WTC11 (cell line): ENCODE measurements around the gene DGCR2.

ENCODE experiments used
- EMX1 ChIP-seq: fragments of 250-450 bp; sonication (Bioruptor Pico); IDR thresholded peaks from 2 replicates; pipeline ENCODE4 v1.8.0; 2021; ENCODE audit warnings: mild to moderate bottlenecking
- ETV6 ChIP-seq: sonication (generic); formaldehyde crosslinking; IDR thresholded peaks from 2 replicates; pipeline ENCODE4 v1.8.1; 2022; ENCODE audit warnings: mild to moderate bottlenecking, missing genetic modification reagents
- SMAD4 ChIP-seq: sonication (generic); formaldehyde crosslinking; IDR thresholded peaks from 2 replicates; pipeline ENCODE4 v1.8.0; 2022; ENCODE audit warnings: mild to moderate bottlenecking, missing genetic modification reagents
- USF2 ChIP-seq: sonication (generic); formaldehyde crosslinking; IDR thresholded peaks from 2 replicates; pipeline ENCODE4 v1.8.1; 2023; ENCODE audit warnings: mild to moderate bottlenecking, missing genetic modification reagents, moderate library complexity
- TF ChIP-seq, protein P1 (sequence below): fragments of 200-600 bp; IDR thresholded peaks from 2 replicates; pipeline ENCODE4 v1.8.0; 2022; ENCODE audit warnings: antibody characterized with exemption
- TF ChIP-seq, protein P2 (sequence below): sonication (generic); formaldehyde crosslinking; IDR thresholded peaks from 2 replicates; pipeline ENCODE4 v1.8.0; 2022; ENCODE audit warnings: mild to moderate bottlenecking, missing genetic modification reagents
- TF ChIP-seq, protein P3 (sequence below): sonication (generic); formaldehyde crosslinking; IDR thresholded peaks from 2 replicates; pipeline ENCODE4 v1.8.1; 2022; ENCODE audit warnings: mild to moderate bottlenecking, moderate library complexity, missing genetic modification reagents

DNA sequence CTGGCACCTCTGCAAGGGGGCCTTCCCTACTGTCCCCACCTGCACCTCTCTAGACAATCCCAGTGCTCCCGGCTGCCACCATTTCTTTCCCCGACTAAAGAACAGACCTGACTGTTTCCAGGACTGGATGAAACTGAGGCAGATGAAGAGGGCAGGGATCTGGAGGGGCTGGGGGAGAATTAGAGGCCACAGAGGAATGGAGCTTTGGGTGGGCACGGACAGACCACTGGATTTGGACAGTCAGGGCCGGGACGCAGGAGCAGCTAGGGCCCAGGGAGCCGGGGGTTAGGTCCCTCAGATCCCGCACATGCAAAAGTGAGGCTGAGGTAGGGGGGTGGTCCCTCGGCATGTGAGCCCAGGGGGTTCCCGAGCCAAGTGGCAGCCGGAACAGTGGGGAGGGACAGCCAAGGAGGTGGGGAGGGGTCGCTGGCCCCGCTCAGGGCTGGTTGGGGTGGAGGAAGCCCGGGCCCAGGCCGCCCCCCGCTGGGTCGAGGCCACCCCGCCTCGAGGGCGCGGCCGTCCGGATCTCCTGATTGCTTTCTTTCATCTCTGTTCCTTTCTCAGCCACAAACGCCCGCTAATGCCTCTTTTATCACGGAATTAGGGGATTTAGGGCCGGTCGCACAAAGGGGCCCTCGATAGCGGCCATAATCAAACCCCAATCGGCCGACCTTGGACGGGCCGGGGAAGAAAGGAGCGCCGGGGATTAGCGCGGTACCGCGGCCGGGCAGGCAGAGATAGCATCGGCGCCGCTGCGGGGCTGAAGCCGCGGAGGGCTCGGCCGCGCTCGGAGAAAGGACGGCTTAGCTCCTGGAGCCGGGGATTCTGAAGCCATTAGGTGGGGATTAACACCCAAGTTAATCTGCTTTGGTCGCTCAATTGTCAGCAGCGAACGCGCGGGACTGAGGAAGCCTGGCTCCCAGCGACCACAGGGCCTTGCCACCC lies 47.1 kb upstream of the DGCR2 start:
- TF ChIP-seq, protein P1, sequence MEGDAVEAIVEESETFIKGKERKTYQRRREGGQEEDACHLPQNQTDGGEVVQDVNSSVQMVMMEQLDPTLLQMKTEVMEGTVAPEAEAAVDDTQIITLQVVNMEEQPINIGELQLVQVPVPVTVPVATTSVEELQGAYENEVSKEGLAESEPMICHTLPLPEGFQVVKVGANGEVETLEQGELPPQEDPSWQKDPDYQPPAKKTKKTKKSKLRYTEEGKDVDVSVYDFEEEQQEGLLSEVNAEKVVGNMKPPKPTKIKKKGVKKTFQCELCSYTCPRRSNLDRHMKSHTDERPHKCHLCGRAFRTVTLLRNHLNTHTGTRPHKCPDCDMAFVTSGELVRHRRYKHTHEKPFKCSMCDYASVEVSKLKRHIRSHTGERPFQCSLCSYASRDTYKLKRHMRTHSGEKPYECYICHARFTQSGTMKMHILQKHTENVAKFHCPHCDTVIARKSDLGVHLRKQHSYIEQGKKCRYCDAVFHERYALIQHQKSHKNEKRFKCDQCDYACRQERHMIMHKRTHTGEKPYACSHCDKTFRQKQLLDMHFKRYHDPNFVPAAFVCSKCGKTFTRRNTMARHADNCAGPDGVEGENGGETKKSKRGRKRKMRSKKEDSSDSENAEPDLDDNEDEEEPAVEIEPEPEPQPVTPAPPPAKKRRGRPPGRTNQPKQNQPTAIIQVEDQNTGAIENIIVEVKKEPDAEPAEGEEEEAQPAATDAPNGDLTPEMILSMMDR, result no peak
- TF ChIP-seq, protein P2, sequence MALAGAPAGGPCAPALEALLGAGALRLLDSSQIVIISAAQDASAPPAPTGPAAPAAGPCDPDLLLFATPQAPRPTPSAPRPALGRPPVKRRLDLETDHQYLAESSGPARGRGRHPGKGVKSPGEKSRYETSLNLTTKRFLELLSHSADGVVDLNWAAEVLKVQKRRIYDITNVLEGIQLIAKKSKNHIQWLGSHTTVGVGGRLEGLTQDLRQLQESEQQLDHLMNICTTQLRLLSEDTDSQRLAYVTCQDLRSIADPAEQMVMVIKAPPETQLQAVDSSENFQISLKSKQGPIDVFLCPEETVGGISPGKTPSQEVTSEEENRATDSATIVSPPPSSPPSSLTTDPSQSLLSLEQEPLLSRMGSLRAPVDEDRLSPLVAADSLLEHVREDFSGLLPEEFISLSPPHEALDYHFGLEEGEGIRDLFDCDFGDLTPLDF (CRISPR knock-in tag), result no peak
- no peak for TF ChIP-seq ETV6 (CRISPR knock-in tag)
- TF ChIP-seq, protein P3, sequence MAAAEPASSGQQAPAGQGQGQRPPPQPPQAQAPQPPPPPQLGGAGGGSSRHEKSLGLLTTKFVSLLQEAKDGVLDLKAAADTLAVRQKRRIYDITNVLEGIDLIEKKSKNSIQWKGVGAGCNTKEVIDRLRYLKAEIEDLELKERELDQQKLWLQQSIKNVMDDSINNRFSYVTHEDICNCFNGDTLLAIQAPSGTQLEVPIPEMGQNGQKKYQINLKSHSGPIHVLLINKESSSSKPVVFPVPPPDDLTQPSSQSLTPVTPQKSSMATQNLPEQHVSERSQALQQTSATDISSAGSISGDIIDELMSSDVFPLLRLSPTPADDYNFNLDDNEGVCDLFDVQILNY (CRISPR knock-in tag), result no peak
- TF ChIP-seq EMX1 (CRISPR knock-in tag), result no peak
- TF ChIP-seq SMAD4 (CRISPR knock-in tag), result no peak
- TF ChIP-seq USF2 (CRISPR knock-in tag), result no peak
